ENCODE measurements around the gene SLC12A8.

Gene SLC12A8

DNA sequence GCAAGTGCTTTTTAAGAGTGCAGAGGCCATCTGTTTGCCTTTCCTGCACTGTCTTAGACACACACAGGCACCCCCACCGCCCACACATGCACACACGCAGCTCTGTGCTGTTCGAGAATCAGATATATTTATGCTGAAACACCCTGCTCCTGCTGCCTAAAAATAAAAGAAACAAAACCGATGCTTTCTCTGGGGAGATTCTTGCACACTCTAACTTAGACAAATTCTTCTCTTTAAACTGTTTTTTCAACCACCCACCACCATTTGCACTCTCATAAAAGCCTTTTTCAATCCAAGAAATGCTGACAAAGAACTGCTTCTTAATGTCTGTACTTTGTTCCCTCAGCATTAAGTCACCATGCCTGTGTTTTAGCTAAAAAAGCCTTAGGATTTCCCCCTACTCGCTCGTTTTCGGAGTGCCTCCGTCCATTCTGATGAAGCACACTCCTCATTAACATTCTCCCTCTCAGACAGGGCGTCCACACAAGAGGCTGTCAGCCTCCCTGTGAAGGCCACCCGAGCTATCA, 26.2 kb downstream of the SLC12A8 start:
- no peak for DNase-seq

DNA sequence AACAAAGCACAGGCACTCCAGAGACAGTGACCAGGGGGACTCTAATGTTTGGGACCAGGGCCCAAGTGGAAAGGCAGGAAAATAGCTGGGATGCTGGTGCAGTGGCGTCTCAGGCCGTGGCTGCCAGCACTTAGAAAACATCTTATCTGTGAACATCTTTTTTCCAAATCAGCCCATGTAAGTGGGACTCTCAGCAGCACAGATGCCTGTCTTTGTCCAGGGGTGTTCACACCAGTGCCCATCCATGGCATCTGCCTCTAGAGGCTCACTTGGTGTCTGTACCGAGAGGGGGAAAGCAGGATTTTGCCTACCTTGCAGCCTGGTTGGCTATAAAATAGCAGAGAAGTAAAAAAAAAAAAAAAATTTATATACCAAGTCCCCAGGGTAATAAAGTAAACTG, 26.7 kb downstream of the SLC12A8 start:
- DNase-seq, result no peak

DNA sequence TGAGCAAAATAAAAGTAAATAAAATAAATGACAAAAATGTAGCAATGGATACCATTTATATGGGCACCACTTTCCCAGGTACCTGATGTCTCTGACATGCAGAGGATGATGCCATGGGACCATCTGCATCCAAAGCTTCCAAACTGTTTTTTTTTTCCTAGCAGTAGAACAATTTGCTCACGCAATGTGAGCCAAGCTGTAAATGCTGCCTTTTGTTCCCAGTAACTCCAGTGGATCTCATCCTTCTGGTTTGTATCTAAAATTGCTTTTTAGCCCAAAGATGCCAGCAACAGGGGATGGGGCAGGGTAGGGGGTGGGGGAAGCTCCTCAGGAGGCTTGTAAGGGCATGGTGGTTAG, 32.7 kb downstream of the SLC12A8 start:
- DNase-seq, result no peak

DNA sequence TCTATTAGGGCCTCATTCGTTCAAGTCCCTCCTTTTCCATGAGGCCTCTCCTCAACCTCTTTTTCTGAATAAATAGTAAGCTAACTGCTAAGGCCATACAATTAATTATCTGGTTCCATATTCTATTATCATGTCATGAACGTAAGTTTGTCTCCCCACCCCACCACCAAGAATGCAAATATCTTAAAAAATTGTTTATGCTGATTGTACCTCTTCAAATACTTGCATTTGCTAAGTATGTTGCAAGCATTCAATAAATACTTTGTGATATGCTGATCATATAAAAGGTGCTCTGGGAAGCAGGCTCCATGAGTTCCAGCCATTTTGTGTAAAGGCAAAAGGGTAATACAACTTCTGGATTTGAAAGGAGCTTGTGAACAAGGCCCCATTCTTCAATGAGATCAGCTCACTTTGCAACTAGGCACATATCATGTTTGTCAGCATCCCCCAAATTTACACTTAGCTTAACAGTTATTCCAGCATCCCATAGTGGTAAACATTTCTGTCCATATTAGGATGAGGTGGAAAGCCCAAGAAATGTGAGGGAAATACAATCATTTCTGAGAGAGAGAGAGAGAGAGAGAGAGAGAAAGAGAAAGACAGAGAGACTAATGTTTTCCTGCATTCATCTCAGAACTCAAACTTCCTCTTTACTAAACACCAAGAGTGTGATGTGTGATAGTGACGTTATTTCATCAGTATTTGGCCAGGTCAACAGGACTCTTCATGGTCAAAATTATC, 33.2 kb downstream of the SLC12A8 start:
- no peak for DNase-seq

DNA sequence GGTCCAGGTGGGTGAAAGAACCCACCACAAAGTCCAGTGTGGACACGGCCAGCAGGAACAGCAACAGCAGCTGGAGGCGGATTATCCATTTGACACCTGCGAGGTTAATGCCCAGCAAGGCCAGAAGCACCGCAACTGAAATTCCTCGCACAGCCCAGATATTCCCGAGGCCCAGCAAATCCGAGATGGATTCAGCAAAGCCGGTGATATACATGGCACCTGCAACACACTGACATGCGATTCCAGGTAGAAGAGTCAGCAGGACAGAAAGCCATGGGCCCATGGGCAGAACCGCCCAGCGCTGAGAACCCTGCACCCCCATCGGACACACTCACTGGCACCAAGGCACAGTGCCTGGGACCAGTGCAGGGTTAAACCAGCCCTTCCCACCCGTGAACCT, 34.8 kb downstream of the SLC12A8 start:
- no peak for DNase-seq

DNA sequence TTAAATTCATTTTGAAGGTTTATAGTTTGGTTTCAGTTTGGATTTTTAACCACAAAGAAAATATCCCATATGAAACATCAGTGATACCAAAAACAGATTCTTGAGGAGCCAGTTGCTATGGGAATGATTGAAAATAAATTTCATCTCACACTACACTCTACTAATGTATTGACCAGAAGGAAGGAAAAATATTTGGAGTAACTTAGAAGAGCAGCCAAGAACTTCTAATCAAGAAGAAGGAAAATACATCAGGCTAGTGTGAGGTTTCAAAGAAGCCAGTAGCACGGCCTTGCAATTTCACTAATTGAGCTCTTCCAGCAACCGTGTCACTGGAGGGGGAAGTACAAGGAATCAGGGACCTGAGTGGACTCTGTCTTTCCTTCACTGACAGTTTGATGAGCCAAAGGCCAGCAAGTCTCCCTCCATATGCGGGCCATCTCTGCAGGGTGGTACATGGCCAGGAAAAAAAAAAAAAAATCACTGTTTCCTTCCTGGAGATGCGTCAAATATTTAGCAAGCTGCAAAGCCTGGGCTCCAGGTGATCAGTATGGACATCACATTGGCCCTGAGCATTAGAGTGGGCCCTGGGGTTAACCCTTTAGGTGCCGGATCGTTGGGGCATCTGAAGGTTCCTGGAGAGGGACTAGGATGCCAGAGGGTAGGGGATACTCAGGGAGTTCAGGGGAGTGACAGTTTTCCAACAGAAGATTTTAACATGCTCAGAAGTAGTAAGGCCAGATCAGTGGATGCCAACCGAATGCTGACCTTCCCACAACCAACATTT, 37.1 kb downstream of the SLC12A8 start:
- no peak for DNase-seq

DNA sequence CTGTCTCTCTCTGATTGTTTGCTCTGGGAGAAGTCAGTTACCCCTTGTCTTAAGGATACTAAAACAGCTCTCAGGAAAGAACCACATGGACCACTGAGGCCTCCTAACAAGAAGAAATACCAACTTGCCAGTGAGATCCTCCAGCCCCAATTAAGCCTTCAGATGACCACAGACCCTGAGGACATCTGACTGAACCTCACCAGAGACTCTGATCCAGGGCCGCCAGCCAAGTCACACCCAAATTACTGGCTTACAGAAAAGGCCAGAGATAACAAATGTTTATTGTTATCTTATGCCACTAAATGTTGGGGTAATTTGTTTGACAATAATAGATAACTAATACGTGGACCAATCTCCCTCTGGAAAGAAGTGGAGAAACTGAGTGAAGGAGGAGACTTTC, 40.2 kb downstream of the SLC12A8 start:
- no peak for DNase-seq

DNA sequence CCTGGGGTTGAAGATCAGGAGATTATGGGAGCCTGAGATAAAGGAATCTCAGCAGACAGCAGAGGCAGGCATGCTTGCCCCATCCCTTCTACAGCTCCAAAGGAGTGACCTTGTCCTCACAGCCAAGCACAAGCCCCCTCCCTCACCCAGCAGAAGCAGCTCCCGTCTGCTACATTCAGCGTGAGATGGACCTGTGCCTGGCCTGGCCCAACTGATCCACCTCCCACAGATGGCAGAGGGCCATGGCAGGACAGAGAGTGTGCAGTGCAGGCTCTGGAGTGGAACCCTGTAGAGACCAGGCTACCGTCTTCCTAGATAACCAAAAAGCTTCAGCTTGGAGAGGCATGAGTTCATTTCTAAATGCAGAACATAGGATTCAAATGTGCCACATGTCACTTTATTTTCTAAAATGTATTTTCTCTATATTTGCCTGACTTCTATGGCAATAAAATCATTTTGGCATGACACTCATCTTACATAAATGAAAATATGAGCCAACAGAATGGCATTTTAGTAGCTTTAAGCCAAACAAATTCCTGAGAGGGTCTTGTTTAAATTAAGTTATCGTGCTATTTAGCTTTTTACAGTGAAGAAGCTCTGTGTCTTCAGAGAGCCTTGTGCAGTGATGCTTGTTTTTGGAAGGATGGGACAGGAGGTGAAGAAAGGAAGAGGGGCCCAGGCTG, 43.7 kb downstream of the SLC12A8 start:
- DNase-seq, result no peak

DNA sequence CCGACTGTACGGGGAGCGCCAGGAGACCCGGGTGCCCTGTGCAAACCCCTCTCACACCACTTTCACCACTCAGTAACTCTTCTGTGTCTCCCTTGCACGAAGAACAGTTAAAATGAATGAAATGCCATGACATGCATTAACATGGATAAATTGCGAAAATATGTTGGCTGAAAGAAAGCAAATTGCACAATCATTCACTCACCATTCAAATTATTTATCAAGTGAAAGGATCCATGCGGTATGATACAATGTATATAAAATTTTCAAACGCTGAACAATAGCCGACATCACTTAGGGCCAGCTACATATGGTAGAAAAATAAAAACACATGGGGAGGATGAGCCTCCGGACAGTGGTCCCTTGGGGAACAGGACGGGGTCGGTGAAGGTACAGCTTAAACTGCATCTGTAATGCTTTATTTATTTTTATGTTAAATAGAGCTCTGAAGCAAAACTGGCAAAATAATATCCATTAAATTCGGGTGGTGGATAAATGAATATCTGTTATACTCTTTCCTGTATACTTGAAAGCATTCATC, 45.9 kb downstream of the SLC12A8 start:
- DNase-seq, result no peak

DNA sequence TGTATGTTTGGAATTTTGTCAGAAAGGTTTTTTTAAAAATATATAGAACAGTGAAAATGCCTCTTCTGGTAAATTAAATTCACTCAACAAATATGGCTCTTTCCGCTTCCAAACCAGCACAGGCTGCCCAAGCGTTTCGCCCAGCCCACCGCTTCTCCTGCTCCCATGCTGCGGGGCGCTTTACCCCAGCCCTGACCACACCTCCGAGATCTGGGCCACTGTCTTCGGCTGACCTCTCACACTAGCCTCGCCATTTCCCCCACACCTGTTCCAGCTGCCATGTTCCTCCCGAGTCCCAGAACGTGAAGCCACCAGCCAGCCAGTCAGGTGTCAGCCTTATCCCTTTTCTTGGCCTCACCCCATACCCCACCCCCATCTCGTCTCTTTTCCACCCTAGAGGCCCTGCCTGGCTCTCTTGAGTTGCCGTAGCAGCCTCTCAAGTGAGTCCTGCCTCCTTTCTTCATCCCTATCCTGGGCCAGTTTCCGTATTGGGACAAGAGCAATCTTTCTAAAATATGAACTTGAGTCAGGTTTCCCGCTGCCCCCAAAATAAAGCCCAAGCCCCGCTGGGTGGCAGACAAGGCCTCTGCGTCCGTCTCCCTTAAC, 46.5 kb downstream of the SLC12A8 start:
- DNase-seq, result no peak

DNA sequence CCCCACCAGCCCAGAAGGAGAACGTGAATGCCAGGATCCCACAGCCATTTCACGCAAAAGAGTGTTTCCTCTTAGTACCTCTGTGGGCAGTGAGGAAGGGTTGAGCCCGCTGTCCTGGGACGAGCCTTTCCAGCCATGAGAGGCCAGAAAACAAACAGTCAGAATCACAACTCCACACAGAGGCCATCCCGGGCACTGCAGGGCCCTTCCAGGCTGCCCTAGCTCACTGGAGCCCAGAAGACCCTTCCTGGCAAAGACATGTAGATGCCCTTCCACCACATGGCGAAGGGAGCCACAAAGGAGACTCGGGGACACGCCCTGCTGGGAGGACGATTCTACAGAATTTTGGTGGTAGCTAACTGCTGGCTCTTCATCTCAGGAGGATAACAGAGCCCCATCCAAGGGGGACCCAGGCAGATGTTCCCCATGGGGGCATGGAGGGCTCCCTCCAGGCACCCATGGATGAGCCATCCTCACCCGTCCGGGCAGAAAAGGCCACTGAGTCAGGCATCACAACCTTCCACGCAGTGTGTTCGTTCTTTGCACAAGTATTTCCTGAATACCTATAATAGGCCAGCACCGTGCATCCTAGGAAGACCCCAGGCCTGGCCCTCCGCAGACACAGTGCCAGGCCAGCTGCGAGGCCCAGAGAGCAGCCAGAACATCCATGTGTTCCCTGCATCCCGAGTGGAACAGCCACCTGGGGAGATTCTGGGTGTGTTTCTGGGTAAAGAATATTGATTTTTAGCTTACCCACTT, 47.2 kb downstream of the SLC12A8 start:
- DNase-seq, result no peak

DNA sequence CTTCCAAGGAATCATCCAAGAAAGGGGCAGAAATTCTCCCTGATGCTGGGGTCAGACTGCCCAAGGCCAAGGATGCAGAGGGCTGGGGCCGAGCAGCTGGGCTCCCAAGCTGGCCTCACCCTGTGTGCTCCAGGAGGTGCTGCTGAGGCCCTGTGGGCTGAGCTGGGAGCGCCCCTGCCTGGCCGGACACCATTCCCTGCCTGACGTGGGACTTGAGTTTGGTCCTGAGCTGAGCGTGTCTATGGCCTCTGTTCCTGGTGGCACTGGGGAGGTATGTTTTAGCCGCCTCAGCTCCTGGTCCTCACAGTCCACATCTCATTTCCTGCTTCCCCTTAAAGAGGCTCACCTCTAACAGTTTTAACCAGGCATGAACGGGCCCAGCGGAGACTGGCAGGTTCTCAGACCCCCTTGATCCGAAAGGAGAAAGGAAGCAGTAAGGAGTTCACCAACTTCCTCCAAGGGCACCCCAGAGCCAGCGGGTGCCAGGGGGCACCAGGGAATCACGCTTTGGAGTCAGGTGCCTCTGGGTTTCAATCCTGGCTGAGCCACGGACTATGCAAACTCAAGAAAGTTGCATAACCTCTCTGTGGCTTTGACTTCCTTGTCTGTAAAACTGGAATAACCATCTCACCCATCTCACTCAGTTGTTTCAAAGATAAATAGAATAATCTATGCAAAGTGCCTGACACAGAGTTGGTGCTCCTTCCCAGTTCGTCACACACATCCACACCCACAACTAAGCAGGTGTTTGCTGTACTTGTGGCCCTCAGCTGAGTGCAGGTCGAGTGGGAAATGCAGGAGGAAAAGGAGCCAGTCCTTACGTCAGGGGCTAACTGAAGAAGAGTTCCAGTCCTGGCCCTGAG, 48.6 kb downstream of the SLC12A8 start:
- no peak for DNase-seq

DNA sequence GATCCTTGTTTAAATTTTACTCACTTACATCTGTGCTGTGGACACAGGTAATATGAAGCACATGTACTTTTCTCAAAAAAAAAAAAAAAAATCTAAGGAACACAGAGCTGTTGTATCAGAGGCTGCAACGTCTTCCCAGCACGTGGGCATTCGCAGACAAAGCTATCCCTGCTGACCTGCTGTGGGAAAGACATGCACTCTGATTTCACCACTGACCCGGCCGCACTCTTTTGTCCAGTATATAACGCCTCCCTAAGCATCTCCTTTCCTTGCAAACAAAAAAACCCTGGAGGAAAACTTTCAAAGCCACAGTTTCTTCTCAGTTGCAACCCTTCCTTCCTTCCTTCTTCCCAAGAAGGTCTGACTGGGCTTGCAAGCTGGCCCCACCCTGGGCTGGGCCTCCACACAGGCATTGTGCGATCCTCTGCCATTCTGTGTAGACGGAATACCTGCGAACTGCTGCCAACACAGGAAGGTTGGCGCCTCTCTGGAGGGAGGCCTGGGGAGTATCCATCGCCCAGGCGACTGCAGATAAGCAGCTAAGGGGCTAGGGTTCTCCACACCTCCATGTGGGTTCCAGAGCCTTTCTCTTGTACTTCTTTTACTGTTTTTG, 50.8 kb downstream of the SLC12A8 start:
- DNase-seq, result no peak

DNA sequence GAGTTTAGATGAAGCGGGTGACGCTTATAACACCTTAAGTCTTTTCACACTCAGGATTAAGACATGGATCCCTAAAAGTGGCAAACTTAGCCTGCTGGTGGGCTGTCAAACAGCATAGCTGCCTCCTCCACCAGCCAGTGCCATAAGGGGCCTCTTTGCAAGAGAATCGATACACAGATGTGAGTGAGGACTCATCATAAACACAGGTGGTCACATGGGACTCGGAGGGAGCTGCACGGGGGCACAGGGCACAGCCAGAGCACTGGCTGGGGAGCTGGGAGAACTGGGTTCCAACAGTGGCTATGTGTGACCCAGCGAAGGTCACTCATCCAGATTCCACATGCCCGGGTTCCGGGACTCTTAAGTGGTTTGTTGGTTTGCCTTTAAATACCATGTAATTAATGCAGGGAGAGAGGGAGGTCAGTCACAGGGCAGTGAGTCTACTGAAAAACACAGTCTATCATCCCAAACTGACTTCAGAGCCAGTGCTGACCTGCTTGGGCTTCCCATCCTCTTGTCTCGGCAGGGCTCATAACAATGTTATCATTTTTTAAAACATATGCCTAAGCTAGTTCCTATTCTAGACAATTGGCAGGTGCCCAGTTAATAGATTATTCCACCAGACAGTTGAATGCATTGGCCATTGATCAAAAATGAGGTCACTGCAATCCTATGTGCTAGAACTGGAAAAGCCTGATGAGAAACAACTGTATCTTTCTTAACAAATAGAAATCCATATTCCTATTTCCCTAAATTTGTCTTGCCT, 51.8 kb downstream of the SLC12A8 start:
- no peak for DNase-seq

DNA sequence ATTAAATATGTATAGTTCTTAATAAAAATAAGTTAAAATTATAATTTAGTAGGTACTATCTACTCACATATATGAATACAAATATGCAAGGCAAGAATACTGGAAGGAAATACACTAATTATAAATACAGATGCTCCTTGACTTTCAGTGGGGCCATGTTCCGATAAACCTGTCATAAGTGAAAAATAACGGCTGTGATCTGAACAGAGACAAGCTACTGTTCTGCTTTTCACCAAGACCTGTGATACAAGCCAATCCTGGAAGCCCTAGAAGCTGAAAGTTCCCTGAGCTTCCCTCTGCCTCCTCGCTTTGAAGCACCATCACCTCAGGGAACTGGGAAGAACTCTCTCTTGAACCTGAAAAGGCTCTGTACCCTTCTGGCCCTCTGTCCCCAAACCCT, 55.4 kb downstream of the SLC12A8 start:
- DNase-seq, result no peak

DNA sequence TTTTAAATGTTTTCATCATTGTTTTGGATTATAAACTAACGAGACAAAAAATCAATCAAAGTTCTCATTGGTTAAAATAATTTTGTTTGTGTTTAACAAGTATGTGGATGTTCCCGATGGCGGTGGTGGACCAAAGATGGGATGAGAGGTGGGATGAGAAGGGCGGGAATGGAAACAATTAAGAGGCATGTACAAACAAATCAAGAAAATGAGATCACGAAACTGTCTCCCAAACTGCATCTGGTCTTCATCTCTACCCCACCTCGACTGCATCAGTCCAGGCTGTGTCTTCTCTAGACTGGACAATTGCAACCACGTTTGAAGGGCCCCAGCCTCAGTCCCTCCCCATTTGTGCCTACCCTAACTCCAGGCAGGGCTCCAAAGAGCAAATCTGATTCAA, 56.1 kb downstream of the SLC12A8 start:
- DNase-seq, result no peak

DNA sequence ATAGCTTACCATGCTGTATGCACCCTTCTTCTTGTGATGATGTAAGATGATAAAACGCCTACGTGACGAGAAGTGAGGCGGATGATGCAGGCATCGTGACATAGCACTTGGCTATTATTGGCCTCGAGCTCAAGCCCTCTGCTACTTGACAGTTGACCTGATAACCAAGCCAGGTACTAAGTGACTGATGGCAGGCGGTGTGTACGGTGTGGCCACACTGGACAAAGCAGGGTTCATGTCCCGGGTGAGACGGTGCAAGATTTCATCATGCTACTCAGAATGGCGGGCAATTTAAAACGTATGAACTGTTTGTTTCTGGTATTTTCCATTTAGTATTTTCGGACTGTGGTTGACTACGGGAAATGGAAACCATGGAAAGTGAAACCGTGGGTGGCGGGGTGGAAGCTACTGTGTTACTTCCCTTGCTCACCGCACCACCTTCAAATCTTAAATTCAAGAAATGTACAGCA, 57.7 kb downstream of the SLC12A8 start:
- DNase-seq, result no peak

DNA sequence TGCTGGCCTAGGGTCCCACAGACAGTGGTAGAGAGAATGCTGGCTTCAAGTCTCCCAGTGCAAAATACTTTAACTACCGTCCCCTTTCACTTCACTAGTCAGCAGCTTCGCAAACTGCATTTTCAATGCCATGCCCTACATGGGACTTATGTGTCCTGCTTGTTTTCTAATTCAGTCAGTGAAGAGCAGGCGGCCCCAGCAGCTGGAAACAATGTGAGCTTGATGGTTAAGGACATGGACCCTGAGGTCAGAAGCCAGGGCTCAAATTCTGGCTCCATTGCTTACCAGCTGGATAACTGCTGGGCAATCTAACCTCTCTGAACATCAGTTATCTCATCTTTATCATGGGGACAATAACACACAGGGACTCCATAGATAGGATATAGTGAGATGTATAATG, 58.4 kb downstream of the SLC12A8 start:
- DNase-seq, result no peak

DNA sequence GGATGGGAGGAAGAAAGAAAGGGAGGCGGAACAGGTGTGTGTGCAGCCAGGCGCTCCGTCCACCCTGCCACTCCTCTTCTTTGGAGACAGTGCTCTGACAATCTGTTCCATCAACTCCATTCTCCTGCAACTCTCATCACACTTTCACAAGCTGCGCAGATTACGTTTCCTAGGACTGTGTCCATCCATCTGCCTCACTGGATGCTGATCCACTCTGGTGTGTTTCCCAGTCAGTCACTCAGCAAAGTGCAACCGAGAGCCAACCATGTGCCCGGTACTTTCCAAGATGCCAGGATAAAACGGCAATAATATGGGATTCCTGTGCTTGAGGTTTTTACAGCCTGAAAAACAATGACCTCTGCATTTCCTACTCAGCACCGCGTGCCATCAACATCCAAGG, 59.6 kb downstream of the SLC12A8 start:
- no peak for DNase-seq

DNA sequence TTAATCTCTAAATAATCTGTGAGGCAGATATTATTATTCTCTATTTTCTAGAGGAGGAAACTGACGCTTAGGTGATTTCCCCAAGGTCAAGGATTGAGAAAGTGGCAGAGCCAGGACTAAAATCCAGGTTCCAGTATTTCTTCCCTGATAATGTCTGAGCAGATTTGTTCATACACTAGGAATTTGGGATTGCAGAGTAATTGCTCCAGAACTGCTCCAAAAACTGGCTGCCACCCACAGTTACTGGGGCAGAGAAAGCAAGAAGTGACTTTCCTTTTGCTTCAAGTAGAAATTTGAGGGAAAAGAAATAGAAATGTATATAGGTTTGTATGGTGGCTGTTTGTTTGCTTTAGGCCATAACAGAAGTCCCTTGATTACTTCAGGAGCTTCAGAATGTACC, 60.6 kb downstream of the SLC12A8 start:
- no peak for DNase-seq
